NCI-H1417 treated with DMSO at 0.1 percent for 48 hours (cell line): ENCODE data around the gene SLPI.

Experiments used
- DNase-seq: peaks from one replicate; lab custom pipeline; 2025; lab: John Stamatoyannopoulos, UW

Gene SLPI

GRCh38 chr20:45269754-45270270 lies 15.4 kb upstream of the SLPI start:
- no peak for DNase-seq

- no peak for DNase-seq
These were observed 14.7 kb upstream of the SLPI start for GRCh38 chr20:45269056-45269455.

DNA sequence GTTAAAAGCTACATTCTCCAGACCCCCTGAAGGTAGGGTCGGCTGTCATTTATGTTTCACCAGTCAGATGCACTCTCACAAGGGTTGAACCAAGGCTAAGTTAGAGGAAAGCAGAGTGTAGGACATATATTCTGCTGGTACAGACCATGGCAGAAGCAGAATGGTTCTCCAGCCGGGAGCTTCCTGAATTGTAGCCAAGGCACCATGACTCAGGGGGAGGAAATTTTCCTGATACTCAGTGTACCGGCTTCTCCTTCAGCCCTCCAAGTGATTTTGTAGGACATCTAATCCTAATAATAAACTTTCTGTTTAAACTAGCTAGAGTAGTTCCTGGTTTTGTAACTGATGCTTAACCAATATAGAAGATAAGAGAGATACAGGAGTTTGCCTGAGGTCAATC lies 14.2 kb upstream of the SLPI start:
- no peak for DNase-seq

GRCh38 chr20:45266977-45267376 lies 12.6 kb upstream of the SLPI start:
- no peak for DNase-seq

GRCh38 chr20:45263556-45264266 lies 9.3 kb upstream of the SLPI start:
- DNase-seq = no peak

GRCh38 chr20:45258664-45259063 lies 4.3 kb upstream of the SLPI start:
- no peak for DNase-seq

DNA sequence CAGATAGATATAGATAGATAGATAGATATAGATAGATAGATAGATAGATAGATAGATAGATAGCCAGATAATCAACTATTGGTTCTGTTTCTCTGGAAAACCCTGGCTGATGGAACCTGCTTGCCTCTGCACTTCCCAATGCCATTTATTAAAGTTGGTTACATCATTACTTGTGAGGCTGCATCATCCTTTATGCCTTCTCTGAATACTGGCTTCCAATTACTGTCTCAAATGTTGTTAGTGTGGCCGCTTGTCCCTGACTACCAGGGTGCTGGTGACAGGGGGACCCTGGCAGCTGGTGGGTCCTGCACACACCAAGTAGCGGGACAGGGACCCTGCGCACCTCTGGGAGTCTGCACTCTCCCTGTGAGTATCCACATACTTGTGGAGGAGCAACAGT lies 3.9 kb upstream of the SLPI start:
- no peak for DNase-seq

GRCh38 chr20:45257711-45258110 lies 3.3 kb upstream of the SLPI start:
- DNase-seq = no peak

DNA sequence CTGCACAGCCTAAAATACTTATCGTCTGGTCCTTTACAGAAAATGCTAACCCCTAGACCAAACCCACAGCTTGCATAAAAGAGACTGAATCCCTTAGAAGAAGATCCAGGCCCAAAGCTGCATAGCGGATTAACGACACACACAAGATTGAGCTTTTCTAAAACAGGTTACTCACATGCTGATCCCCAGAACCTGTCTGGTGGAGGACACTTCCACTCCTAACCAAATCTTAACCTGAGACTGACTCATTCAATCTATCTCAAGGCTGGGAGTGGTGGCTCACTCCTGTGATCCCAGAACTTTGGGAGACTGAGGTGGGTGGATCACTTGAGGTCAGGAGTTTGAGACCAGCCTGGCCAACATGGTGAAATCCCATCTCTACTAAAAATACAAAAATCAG lies 2.8 kb upstream of the SLPI start:
- DNase-seq = no peak

DNA sequence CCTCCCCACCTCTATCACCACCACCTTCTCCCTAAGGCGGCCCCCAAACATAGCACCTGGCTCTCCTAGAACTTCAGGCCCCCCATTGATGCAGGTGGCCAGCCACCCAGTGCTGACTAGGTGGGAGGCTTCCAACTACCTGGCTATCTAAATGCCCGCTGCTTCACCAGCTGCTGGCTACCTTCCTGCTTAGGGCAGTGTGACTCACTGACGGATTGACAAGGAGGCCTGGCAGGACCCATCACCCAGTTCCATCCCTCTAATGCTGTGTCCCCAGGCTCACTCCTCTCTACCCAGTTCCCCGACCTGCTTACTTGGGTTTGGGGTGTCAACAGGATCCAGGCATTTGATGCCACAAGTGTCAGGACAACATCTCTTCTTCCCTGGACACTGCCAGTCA lies 1.1 kb downstream of the SLPI start:
- no peak for DNase-seq

GRCh38 chr20:45251884-45252560 lies 2.3 kb downstream of the SLPI start:
- no peak for DNase-seq

- DNase-seq = no peak
These were observed 5.8 kb downstream of the SLPI start for GRCh38 chr20:45248609-45249008.

DNA sequence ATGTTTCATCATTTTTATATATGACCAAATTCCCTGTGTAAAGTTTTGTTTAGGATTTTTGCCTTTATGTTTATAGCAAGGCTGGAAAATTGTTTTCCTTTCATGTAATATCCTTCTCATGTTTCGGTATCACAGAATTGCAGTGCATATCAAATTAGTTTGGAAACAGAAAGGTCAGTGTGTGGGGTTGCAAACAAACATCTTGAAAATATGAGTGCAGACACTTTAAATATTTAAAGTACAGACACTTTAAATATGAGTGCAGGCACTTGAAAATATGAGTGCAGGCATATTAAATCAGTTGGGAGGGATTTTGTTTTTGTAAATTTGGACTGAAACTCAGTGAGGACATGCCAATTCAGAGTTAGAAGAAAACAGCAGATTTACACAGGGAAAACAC lies 6.5 kb downstream of the SLPI start:
- DNase-seq = no peak

GRCh38 chr20:45246109-45246508 lies 8.3 kb downstream of the SLPI start:
- DNase-seq = no peak

- no peak for DNase-seq
These were observed 16.2 kb downstream of the SLPI start for GRCh38 chr20:45238139-45238538.

DNA sequence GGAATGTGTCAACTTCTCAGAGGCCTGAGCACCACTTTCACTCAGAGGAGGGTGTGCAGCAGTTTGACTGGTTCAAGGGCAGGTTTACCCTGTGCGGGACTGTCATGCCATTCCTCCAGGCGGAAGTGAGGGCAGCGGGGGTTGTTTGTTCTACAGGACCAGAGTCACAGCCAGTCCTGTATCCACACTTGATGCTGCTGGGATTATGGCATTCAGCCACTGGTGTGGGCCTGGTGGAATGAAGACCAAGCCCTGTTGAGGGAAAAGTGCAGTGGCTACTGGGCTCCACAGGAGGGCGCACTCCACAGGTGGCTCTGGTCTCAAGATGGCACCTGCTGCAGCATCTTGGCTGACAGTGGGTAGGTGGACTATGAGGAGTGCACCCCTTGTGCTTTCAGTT lies 18.4 kb downstream of the SLPI start:
- DNase-seq = no peak

DNA sequence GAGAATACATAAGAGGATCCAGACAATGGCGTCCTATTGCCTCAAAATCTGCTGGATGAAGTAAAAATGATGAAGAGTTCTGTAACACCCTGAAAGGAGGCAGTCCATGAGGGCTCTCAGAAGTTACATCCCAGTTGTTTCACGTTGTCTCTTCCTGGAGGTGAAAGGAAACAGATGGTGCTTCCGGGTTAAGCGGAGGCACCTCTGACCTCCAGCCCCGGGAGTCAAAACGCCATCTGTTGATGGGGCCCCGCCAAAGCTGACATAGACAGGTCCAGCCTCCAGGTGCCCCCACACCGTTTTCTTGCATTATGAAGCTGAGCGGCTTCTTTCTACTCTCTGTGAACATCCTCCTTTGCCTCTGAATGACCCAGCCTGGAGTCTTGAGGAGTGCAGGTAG lies 23.7 kb downstream of the SLPI start:
- DNase-seq = no peak

DNA sequence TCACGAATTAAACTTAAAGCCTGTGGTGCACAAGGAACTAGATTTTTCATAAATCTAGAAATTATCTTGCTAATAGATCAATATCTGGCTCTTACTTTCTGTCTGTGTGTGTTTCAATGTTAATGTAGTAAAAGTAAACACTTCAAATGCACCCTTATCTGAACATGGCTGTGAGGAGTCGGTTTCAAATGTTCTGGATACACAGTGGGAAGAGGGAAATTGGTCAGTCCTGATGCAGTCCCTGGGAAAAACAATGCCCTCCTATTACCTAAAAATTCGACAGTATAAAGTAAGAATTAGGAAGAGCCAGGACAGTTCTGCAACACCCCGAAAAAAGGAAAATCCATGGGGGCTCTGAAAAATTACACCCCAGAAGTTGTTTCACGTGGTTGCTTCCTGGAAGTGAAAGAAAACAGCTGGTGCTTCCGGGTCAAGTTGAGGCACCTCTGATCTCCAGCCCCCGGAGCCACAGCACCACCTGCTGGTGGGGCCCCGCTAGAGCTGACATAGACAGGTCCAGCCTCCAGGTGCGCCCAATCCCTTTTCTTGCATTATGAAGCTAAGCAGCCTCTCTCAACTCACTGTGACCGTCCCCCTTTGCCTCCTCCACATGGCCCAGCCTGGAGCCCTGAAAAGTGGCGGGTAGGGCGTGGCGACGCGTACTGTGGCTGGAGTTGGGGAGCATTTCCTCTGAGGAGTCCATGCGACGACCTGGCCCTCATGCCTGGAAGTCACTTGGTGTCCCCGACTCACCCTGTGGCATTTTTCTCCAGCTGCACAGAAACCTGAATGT lies 24.9 kb downstream of the SLPI start:
- no peak for DNase-seq

- DNase-seq = no peak
These were observed 28.1 kb downstream of the SLPI start for GRCh38 chr20:45226287-45226686.

- no peak for DNase-seq
These were observed 31.2 kb downstream of the SLPI start for GRCh38 chr20:45223136-45223535.

- DNase-seq = no peak
These were observed 33.3 kb downstream of the SLPI start, which contains the start of gene SEMG2 for GRCh38 chr20:45221076-45221475. TSS of gene SEMG2 (plus strand) at chr20:45221373. CDS start at chr20:45221390, 17 bp downstream.

GRCh38 chr20:45218636-45219035 lies 35.7 kb downstream of the SLPI start:
- no peak for DNase-seq

GRCh38 chr20:45218124-45218523 lies 36.2 kb downstream of the SLPI start:
- DNase-seq = no peak
